ENCODE measurements around the gene LRP6.

DNA sequence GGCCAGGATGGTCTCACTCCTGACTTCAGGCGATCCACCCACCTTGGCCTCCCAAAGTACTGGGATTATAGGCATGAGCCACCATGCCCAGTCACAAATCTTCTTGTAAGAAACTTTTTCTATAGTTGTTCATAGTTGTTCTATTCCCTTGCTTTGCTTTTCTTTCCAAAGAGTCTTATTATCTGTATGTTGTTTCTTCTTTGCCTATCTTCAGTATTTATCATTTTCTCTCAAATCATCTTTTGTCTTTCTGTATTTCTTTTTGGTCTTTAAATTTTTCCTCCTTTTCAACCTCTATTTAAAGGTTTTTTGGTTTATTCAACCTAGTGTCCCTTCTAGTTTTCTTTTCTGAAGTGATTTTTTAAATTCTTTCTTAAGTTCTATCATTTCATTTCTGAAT lies 68.7 kb downstream of the LRP6 start:
- TF ChIP-seq, protein P1, sequence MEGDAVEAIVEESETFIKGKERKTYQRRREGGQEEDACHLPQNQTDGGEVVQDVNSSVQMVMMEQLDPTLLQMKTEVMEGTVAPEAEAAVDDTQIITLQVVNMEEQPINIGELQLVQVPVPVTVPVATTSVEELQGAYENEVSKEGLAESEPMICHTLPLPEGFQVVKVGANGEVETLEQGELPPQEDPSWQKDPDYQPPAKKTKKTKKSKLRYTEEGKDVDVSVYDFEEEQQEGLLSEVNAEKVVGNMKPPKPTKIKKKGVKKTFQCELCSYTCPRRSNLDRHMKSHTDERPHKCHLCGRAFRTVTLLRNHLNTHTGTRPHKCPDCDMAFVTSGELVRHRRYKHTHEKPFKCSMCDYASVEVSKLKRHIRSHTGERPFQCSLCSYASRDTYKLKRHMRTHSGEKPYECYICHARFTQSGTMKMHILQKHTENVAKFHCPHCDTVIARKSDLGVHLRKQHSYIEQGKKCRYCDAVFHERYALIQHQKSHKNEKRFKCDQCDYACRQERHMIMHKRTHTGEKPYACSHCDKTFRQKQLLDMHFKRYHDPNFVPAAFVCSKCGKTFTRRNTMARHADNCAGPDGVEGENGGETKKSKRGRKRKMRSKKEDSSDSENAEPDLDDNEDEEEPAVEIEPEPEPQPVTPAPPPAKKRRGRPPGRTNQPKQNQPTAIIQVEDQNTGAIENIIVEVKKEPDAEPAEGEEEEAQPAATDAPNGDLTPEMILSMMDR (IDR thresholded peaks at IDR 0.05 in 4 of 5, conservative IDR thresholded peaks at IDR 0.05 in 1 of 5): no peak
- no peak for TF ChIP-seq POLR2A (IDR thresholded peaks at IDR 0.05)
